Measurements from ENCODE around the gene SERINC3.

SERINC3 gene

DNA sequence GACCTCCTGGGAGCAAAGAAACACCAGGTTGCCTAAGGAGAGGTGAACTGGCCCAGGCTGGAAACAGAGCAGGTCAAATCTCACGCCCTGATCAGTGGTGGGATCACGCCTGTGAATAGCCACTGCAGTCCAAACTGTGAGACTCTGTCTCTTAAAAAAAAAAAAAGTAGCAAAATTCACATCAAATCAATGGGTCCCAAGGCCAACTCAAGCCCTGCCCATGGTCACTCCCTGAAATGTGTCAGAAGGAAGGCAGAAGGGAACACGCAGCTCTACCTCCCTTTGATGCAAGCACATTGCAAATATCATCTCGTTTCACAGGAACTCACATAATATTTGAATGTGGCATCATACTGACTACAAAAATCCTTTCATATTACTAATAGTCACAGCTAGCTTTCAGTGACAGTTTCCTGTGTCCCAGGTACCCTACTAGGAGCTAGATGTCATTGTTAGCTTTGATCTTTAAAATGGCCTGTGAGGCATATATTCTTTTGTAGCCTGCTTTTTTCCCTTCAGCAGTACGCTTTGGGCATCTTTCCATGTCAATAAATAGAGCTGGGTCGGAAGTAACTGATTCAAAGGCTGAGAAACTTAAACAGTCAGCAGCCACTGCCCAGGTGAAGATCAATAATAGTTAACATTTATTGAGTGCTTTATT, 60.6 kb downstream of the SERINC3 start:
- peak; percentile 46 for DNase-seq

DNA sequence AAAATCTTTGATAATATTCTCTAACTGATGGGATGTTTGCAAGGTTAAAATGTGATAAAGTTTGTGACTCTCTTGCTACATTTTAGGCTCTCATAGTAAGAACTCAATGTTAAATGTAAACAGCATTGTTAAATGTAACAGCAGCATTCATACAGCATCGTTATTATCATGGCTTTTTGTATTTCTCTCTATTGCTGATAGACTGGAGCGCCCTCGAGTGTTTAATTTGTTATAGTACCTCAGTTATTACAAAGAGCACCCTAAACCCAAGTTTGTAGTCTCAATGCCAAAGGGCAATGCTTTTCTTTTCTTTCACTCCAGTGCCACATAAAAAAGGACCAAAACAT, 61.1 kb downstream of the SERINC3 start:
- DNase-seq: peak; percentile 59

- DNase-seq: no peak
Measured at GRCh38 chr20:44459271-44459670, 62.6 kb downstream of the SERINC3 start.

GRCh38 chr20:44457016-44457415, 64.9 kb downstream of the SERINC3 start:
- peak; percentile 92 for DNase-seq

DNA sequence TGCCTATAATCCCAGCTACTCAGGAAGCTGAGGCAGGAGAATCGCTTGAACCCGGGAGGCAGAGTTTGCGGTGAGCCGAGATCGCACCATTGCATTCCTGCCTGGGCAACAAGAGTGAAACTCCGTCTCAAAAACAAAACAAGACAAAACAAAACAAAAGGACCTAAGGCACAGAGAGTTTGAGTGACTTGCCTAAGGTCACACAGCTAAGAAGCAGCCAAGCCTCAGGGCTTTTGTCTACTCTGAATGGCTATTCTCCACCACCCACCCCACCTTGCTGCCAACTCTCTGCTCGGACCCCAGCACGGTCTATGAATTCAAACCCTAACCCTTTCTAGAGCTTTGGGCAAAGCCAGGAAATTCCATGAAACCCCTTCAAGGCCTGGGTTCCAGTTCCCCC, 65.3 kb downstream of the SERINC3 start:
- DNase-seq: no peak

DNA sequence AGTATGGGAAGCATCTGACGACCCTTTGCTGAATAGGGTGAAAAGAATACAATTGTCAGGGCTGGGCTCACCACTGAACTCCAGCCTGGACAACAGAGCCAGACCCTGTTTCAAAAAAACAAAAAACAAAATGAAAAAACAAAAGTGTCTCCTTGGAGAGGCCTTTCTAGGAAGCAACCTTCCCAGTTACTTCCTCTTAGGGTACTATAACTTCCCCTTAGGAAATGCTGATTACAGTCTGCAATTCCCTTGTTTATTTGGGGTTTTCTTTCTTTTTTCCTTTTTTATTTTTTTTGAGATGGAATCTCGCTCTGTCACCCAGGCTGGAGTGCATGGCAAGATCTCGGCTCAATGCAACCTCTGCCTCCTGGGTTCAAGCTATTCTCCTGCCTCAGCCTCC, 66.7 kb downstream of the SERINC3 start:
- DNase-seq: no peak

DNA sequence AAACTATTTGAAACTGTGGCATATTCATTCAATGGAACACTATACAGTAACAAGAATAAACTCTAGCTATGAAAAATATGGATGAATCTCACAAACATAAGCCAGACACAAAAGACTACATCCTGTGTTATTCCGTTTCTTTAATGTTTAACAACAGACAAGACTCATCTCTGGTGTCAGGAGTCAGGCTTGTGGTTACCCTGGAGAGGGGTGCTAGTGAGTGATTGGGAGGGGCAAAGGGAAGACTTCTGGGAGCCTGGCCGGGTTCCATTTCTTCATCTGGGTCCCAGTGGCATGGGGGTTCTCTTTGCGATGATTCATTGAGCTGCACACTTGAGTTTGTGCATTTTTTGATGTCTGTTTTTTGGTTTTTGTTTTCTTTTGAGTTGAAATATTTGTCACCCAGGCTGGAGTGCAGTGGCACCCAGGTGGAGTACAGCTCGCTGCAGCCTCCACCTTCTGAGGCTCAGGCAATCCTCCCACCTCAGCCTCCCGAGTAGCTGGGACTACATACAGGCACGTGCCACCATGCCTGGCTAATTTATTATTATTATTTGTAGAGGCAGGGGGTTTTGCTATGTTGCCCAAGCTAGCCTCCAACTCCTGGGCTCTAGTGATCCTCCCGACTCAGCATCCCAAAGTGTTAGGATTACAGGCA, 67.4 kb downstream of the SERINC3 start:
- no peak for DNase-seq

DNA sequence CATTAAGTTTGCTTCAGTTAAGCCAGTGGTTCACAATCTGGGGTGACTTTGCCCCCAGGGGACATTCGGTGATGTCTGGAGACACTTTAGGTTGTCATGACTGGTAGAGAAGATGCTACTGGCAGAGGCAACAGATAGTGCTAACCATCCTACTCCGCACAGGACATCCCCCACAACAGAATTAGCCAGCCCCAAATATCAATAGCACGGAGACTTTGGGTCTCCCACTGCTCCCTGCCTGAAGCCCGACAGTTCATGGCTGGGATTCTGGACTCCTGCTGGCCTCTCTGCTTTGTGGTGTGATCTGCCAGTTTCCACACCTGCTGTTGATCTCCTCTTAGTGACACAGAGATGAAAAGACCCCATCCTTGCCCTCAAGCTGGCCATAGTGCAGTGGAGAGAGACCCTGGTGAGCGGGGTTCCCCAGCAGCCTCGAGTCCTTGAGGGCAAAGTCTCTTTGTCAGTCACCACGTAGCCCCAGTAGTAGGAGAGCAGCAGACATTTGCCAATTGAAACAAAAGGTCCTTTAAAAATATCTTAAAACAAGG, 70.9 kb downstream of the SERINC3 start:
- peak; percentile 47 for DNase-seq

- DNase-seq: peak; percentile 36
Measured at GRCh38 chr20:44450281-44450889, 71.5 kb downstream of the SERINC3 start.

DNA sequence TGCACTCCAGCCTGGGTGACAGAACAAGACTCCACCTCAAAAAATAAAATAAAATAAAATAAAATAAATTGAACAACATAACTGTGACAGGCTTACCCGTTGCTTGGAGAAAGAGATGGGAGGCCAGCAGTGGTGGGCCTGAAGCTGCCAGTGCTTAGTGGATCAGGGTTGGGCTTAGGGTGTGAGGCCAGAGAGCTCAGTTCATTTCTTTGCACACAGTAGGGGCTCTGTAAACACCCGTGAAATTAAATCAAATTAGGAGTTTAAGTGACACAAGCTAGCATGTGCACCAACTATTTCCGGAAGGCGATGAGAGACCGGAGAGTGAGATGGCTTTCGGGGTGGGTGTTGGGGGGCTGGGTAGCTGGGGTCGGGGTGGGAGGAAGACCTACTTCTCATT, 72.0 kb downstream of the SERINC3 start:
- peak; percentile 11 for DNase-seq

DNA sequence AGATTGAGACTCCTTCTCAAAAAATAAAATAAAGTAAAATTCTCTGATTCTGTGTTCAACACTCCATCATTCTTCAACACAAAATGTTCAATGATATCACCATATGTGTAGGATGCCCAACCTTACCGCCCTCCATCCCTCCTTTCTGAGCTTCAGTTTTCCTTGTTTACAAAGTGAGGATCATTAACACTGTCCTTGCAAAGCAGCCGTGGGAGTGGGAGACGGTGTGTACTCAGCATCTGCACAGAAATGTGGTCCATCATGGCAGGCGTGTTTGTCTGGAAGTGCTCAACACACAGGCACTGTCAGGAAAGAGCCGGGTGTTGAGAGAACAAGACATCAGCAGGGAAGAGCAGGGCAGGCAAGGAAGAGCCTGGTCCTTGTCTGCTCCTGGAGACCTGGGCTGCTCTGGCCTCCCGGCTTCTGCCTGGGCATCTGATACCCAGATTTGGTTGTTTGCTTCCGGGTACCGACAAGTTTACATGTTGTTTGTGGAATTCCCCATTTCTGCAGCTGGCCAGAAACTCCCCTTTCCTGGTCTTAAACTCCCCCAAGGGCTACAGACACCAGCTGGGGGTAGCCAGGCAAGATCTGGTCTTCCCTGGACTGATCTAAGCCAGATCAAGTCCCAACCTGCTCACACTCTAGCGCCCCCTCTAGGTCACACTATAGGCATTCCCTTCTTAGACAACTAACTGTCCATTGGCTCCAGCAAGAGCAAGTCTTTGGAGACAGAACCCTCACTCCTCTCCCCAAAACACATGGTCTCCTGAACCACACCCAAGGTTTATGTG, 72.9 kb downstream of the SERINC3 start:
- DNase-seq: peak; percentile 30

- DNase-seq: no peak
Measured at GRCh38 chr20:44447827-44448419, 73.9 kb downstream of the SERINC3 start.
